AG04450 (cell line): ENCODE data around the gene MICAL1. TPM values are rescaled to one million over a fixed set of nuclear protein-coding genes. Genes with fewer than 3 reads are reported as not detected.
A peak's percentile ranks its signal among the peaks of the same experiment; 100 is the strongest.

Experiments used
- CTCF ChIA-PET: fragments of 300-600, 350-600 bp; formaldehyde crosslinking; extraction: SDS; loops from one replicate; lab custom pipeline; 2022; ENCODE audit warnings: antibody characterized with exemption, inconsistent platforms; lab: Charles Lee
- POLR2A ChIA-PET: fragments of 350-600 bp; formaldehyde crosslinking; extraction: SDS; loops from one replicate; lab custom pipeline; 2021; ENCODE audit warnings: antibody characterized with exemption, inconsistent platforms; lab: Yijun Ruan, JAX
- DNase-seq: peaks from one replicate; pipeline ENCODE4 v3.0.0-alpha.2; 2011; ENCODE audit warnings: low read depth, low spot score
- H3K27ac ChIP-seq: one replicate; pipeline ENCODE4 v1.5.1; 2012; ENCODE audit warnings: low read depth, low read length, control low read depth
- H3K27me3 ChIP-seq: one replicate; pipeline ENCODE4 v1.6.0; 2012; ENCODE audit warnings: low read length; ENCODE audit not compliant: control insufficient read depth, insufficient read depth
- H3K4me3 ChIP-seq: 2 replicates; pipeline ENCODE4 v1.5.1; 2011; ENCODE audit warnings: mild to moderate bottlenecking, low read depth, low read length, control low read depth
- H3K9me3 ChIP-seq: 2 replicates; pipeline ENCODE4 v1.5.1; 2012; ENCODE audit warnings: low read length; ENCODE audit not compliant: control insufficient read depth, insufficient read depth
- polyA plus RNA-seq: library from polyadenylated mRNA; depleted of rRNA; stranded (reverse); fragments of >200 nt; gene quantifications from 2 replicates; pipeline ENCODE4 v1.2.3, GENCODE V29; 2011
- TF ChIP-seq, protein P1 (sequence below): IDR thresholded peaks from 2 replicates; pipeline ENCODE4 v1.5.1; 2011; ENCODE audit warnings: low read depth, low read length, control low read depth, inconsistent platforms

The MICAL1 gene
- polyA plus RNA-seq, 1 experiment: 40.9 TPM

DNA sequence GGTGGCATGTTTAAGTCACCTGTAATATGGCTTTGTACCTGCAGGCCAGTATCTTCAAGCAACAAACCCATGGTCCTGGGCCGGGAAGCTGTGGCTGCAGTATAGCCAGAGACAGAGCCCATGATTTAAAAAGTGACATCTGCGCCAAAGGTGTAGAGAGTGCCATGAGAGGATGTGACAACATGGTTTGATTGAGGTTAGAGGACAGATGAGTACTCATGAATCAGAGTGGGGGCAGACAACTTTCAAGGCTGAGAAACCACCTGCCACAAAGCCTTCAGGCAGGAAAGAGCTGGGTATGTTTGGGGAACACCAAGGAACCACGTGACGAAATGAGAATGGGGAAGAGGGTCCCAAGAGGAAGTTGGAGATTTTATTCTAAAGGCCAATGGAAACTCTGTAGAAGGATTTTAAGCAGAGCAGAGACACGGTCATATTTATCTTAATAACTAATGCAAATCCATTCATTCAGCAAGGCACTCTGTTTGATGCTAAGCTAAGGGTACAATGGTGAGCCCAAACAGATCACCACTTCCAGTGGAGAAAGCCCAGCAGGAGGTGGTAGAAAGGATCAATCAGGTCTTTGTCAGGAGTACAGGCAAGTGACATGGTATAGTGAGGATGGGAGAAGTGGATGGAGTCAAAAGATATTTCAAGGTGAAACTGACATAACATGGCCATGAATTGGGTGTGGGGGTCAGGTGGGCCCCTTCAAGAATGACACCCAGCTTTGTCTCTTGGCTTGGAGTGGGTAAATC is 3.4 kb upstream of the MICAL1 start:
- TF ChIP-seq, protein P1, sequence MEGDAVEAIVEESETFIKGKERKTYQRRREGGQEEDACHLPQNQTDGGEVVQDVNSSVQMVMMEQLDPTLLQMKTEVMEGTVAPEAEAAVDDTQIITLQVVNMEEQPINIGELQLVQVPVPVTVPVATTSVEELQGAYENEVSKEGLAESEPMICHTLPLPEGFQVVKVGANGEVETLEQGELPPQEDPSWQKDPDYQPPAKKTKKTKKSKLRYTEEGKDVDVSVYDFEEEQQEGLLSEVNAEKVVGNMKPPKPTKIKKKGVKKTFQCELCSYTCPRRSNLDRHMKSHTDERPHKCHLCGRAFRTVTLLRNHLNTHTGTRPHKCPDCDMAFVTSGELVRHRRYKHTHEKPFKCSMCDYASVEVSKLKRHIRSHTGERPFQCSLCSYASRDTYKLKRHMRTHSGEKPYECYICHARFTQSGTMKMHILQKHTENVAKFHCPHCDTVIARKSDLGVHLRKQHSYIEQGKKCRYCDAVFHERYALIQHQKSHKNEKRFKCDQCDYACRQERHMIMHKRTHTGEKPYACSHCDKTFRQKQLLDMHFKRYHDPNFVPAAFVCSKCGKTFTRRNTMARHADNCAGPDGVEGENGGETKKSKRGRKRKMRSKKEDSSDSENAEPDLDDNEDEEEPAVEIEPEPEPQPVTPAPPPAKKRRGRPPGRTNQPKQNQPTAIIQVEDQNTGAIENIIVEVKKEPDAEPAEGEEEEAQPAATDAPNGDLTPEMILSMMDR: no peak
- ChIA-PET POLR2A (no interaction called here), CTCF (no interaction called here)
- Histone ChIP-seq H3K9me3 (no peaks in the 10 kb centered on the region; the same call in 1 of the 2 replicates), H3K4me3 (no peak overlapping the region), H3K27ac (peak overlapping the region; percentile 12), H3K27me3 (no peaks in the 10 kb centered on the region)
- no peak for DNase-seq

DNA sequence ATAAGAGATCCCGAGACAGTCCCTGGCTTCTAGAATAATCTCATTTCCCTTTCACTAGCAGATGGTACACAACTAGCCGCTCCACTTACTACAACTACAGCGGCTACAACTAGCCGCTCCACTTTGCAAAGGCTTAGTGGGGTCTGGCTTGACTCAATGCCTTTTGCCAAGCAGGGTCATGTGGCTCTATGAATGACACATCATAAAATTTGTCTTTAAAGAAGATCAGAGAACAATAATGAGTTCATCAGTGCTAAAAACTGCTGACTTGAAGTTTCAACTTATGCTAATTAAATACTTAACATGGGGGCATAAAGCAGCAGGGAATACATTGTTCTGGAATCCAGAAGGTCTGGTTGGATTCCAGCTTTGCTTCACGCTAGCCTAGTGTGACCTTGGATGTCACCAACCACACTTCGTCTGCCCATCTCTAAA is 2.0 kb upstream of the MICAL1 start:
- Histone ChIP-seq H3K27me3 (no peaks in the 10 kb centered on the region), H3K27ac (no peak overlapping the region), H3K9me3 (no peaks in the 10 kb centered on the region; the same call in 1 of the 2 replicates), H3K4me3 (no peak overlapping the region)
- CTCF ChIA-PET: no interaction called here
- TF ChIP-seq, protein P1: no peak
- DNase-seq: no peak
- POLR2A ChIA-PET: no interaction called here

DNA sequence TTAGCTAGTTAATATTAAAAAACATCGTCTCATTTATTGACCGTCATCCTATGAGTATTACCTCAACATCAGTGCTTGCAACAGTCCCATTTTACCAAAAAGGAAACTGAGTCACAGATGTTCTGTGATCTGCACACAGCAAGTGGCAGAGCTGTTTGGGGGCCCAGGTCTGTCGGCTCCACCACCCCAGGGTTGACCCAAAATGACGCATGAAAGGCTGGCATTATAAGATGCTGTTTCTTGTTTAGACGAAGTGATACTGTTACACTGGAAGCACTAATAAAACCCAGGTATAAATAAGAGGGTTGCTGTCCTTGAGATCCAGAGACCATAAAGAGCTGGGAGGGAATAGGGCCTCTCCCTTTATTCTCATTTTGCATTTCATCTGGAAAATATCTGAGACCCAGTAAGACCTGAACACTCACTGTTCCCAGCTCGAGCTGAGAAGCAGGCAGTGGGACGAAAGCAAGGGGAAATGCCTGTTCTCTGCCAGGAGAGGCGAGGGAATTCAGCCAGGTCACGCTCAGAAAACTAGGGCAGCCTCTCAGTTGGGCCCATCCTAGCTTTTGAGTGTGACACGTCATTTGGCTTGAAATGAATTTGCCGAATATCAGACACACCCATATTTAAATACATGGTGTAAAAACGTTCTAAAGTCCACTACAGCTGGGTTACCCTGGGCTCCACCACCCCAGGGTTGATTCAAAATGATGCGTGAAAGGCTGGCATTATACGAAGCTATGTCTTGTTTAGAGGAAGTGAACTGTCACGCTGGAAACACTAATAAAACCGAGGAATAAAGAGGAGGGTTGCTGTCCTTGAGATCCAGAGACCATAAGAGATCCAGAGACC is 1.4 kb upstream of the MICAL1 start:
- no peak overlapping the region for H3K27ac ChIP-seq
- H3K4me3 ChIP-seq: peak overlapping the region; percentile 91
- TF ChIP-seq, protein P1: no peak
- POLR2A ChIA-PET: interaction anchor here (1.5 kb wide), 1 partner anchor 14 kb away, joined by 3 read pairs; no protein-coding TSS in a partner anchor
- H3K27me3 ChIP-seq: no peaks in the 10 kb centered on the region
- H3K9me3 ChIP-seq: no peaks in the 10 kb centered on the region; the same call in 1 of the 2 replicates
- no peak for DNase-seq
- CTCF ChIA-PET: interaction anchor here (1.5 kb wide), 1 partner anchor 20 kb away, joined by 3 read pairs; no protein-coding TSS in a partner anchor

DNA sequence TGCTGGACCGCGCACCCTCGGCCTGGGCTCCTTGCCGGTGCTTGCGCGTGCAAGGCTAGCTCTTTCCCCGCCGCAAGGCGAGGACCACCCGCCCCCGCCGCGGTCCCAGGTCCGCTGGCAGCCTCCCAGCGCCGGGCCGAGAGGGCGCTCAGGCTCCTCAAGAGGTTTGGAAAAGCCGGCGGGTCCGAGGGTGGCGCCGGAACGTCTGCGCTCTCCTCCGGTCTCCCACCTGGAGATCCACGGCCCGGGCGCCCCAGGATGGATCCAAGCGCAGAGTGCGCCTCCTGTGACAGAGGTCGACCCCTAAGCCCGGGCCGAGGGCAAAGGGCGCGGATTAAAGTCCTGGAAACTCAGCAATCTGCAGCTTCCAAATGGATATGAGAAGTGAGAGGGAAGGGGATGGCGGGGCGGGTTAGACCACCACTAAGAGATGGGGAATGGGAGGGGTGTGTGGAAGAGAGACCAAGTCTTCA is 575 bp upstream of the MICAL1 start:
- CTCF ChIA-PET: interaction anchor here (0.6 to 1.5 kb wide), 3 partner anchors 15 to 269 kb away, joined by 3 to 4 read pairs (median 4); partner anchors contain the start of gene SMPD2
- no peak for DNase-seq
- no peaks in the 10 kb centered on the region for H3K27me3 ChIP-seq
- H3K4me3 ChIP-seq: peak overlapping the region; percentile 91
- TF ChIP-seq, protein P1: no peak
- H3K27ac ChIP-seq: no peak overlapping the region
- no peaks in the 10 kb centered on the region; the same call in 1 of the 2 replicates for H3K9me3 ChIP-seq
- POLR2A ChIA-PET: interaction anchor here (1.5 kb wide), 1 partner anchor 13 kb away, joined by 3 read pairs; no protein-coding TSS in a partner anchor
